ENCODE data around the gene POMT1.
A peak's percentile ranks its signal among the peaks of the same experiment; 100 is the strongest.

POMT1 gene

DNA sequence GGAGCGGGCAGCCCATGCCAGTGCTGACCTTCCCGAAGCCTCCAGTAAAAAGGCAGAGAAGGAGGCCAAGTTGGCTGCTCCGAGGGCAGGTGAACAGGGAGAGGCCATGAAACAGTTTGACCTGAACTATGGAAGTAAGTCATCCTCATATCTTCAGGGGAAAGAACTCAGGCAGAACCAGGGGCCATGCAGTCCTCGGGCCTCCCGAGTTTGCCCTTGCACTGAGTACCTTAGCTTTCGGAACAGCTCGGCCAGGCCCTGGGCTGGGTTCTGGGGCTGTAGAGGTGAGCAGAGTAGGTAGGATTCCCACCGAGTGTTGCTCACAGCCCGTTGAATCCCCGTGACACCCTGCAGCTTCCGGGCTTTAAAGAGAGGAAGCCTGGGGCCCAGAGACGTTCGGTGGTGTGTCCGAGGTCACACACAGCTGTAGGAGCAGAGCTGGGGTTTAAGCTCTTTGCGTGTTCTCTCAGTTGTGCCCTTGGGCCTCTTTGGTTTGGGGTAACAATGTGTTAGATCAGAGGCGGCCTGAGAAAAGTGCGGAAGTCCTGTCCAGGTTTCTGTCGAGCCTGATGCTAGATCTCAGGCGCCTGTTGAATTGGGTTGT lies 24.8 kb upstream of the POMT1 start:
- no peak for DNase-seq

GRCh38 chr9:131478421-131478868 lies 24.3 kb upstream of the POMT1 start:
- peak; percentile 13 to 46 (median 36) for DNase-seq

- no peak for DNase-seq
Observed at GRCh38 chr9:131478911-131479310, 23.8 kb upstream of the POMT1 start.

GRCh38 chr9:131480258-131480657 lies 22.5 kb upstream of the POMT1 start:
- DNase-seq, result no peak

DNA sequence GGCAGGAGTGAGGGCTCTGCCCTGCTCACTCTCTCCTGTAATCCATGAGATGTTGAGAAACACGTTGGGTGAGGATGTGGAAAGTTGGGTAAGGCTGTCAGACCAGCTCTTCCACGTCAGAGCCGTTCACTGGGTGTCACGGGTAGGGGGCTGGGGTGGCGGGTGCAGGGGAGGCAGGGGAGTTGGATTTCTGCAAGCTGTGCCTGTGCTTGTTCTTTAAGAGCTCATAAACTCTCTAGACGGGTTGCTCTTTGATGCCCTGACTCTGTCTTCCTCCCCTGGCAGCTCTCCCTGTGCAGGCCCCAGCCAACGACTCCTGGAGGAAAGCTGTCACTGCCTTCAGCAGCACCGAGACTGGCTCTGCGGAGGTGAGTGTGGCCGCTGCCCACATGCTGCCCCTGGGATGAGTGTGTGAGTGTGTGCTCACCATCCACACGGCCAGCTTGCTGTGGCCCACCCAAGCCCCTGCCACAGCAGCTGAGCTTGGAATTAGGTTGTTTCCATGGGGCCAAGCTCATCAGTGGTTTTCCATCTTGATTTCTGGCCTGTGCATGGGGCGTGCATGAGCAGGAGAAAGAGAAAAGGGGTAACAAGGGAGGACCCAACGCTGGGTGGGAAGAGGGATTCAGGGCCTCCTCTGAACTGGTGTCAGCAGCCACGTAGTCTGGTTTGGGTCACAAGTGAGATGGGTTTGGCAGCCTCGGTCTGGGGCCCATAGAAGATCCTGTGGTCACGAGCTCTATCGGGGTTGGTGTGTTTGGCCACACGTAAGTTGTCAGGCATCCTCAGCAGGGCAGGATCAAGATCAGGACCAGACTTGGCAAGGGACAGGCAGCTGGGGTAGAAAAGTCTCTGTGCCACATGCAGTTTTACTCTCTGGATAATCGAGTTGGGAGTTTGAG lies 21.0 kb upstream of the POMT1 start:
- DNase-seq, result no peak

- no peak for DNase-seq
Observed at GRCh38 chr9:131482343-131483006, 20.2 kb upstream of the POMT1 start.

- no peak for DNase-seq
Observed at GRCh38 chr9:131483319-131484050, 19.2 kb upstream of the POMT1 start.

GRCh38 chr9:131484051-131484445 lies 18.7 kb upstream of the POMT1 start:
- no peak for DNase-seq

GRCh38 chr9:131484560-131485185 lies 18.0 kb upstream of the POMT1 start:
- no peak for DNase-seq

- DNase-seq, result no peak
Observed at GRCh38 chr9:131485206-131485605, 17.5 kb upstream of the POMT1 start.

DNA sequence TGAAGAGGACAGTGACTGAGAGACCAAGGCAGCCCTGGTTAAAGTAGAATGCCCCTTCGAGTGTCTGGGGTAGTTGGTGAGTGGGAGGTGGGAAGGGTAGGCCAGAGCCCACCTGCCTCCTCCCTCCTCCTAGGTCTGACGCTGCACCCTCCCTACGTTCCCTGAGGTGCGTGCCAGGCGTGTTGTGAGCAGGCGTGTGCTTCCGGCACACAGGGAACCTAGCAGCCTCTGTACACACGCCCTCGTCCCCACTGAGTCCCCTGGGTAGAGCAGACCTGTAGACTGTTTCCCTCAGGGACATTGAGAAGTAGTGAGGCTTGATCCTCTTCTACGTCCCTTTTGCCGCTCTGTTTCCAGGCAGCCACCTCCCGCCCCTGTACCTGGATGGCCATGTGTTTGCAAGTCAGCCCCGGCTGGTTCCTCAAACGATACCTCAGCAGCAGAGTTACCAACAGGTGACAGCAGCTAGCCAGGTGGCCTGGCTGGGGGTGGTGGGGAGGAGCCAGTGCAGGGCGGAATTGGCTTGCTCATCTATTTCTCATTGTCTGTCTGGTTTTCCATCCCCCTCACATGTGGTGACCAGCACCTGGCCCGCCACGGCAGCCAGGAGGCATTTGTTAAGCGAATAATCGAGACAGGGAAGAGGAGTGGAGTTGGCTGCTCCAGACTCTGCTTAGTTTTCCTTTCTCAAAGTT lies 16.8 kb upstream of the POMT1 start:
- no peak for DNase-seq

GRCh38 chr9:131487001-131487400 lies 15.7 kb upstream of the POMT1 start:
- DNase-seq, result no peak

DNA sequence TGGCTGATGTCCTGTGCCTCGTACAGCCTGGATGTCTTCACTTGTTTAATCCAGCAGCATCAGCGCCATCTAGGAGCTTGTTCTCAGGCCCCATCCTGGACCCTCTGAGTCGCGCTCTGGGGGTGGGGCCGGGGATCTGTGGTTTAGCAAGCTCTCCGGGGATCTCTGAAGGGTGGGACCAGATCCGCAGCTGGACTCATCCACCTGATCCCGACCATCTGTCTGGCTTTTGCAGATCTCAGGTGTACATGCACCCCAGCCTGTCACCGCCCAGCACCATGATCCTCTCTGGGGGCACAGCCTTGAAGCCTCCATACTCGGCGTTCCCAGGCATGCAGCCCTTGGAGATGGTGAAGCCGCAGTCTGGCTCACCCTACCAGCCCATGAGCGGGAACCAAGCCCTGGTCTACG lies 15.1 kb upstream of the POMT1 start:
- DNase-seq, result no peak

- no peak for DNase-seq
Observed at GRCh38 chr9:131490514-131490913, 12.2 kb upstream of the POMT1 start.

DNA sequence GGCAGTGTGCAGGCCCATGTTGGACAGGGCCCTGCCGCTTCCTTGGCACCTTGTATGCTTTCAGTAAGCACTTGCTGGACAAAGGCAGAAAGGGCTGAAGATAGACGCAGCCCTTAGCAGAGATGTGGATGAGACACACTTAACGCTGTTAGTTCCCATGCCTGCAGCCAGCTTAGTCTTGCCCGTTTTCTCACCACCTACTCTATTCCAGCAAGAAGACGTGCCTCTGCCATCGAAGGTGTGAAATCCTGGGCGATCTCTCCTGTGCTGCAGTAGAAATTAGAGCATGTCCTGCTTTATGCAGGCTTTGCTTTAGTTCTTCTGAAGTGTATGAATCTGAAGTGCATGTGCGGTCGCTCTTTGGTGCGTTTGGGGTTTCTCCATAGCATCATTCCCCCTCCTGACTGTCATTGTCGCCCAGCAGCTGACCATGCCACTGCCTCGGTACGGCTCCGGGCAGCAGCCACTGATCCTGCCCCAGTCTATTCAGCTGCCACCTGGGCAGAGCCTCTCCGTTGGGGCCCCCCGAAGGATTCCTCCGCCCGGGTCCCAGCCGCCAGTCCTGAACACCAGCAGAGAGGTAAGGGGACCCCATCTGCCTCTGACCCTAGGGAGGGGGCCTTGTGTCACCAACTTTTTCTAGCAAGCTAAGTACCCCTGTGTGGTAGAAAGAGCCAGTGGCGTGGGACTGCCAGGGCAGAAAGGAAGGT lies 11.6 kb upstream of the POMT1 start:
- no peak for DNase-seq

DNA sequence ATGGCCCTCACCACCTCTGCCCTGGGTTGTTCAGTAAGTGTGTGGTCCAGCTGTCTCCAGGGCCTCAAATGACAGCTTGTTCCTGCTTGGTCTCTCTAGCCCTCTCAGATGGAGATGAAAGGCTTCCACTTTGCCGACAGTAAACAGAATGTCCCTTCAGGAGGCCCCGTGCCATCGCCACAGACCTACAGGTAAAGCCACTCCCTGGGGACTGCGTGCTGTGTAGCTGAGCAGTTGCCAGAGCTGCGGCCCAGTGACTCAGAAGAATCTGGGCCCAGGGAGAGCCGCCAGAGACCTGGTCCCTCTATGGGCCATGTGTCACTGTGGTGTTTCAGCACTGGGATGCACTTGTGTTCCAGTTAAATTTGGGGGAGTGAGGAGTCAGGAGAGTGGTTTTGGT lies 10.6 kb upstream of the POMT1 start:
- DNase-seq, result no peak

DNA sequence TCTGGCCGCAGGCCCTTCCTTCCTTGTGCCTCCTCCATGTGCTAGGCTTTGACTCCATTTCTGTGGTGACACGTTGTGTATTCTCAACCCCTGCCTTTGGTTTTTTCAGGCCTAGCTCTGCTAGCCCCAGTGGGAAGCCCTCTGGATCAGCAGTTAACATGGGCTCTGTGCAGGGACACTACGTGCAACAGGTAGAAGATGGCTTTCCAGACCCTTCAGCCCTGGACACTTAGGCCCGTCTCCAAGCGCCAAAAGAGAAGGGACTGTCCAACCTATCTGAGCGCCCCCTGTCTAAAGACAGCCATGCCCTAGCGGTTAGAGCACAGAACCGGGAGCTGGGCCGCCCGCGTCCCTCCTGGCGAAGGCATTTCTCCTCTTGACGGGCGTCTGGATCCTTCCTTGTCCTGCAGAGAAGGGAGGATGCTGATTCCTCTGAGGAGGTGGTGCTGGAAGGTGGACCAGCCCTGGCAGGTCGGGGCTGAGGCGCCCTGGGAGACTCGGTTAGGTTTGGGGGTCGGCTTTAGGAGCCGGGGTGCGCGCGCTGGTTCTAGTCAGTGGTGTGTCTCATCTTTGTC lies 8.3 kb upstream of the POMT1 start:
- DNase-seq, result no peak

GRCh38 chr9:131495785-131496184 lies 6.9 kb upstream of the POMT1 start:
- no peak for DNase-seq

GRCh38 chr9:131496844-131497405 lies 5.8 kb upstream of the POMT1 start:
- DNase-seq, result no peak

DNA sequence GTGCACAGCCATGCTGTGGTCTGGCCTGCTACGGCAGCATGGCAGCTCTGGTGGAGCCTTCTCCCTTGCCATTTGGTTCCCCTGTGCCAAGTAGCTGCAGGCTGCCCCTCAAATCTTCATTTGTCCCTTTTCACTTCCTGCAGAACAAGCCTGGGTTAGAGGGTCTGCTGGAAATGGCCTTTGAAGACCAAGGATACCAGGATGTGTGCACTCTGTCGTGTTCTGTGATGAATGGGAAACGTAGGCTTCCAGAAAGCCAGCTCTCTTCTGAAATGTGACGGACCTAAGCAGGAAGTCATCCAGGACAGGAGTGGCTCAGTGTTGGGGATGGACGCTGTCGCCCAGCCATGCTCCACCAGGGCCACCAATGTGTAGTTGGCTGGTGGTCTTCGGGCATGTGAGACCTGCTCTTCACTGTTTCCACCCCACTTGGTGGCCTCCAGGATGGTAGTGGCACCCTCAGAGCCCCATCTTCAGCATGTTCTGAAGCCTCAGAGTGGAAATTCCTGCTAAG lies 3.4 kb upstream of the POMT1 start:
- no peak for DNase-seq

Measured in activated CD4-positive, CD25-positive, alpha-beta regulatory T cell (primary cell).